ENCODE data around the gene ADD1.

DNA sequence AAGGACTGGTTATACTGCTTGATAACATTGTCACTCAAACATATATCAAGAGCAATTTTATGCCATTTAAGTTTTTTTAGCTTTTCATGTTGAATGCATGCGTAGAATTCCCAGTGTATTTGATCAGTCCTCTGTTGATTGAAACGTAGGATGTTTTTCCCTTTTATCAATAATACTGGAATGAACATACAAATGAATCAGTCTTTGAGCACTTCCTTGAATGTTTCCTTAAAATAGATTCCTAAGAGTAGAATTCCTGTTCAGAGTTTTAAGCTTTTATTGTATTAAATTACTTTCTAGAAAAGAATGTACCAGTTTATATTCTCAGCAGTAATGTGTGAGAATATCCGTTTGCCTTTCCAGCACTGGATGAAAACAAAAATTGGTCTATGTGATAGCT is 37.8 kb downstream of the ADD1 start:
- TF ChIP-seq, protein P1, sequence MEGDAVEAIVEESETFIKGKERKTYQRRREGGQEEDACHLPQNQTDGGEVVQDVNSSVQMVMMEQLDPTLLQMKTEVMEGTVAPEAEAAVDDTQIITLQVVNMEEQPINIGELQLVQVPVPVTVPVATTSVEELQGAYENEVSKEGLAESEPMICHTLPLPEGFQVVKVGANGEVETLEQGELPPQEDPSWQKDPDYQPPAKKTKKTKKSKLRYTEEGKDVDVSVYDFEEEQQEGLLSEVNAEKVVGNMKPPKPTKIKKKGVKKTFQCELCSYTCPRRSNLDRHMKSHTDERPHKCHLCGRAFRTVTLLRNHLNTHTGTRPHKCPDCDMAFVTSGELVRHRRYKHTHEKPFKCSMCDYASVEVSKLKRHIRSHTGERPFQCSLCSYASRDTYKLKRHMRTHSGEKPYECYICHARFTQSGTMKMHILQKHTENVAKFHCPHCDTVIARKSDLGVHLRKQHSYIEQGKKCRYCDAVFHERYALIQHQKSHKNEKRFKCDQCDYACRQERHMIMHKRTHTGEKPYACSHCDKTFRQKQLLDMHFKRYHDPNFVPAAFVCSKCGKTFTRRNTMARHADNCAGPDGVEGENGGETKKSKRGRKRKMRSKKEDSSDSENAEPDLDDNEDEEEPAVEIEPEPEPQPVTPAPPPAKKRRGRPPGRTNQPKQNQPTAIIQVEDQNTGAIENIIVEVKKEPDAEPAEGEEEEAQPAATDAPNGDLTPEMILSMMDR (conservative IDR thresholded peaks at IDR 0.05; ENCODE audit: low read depth, low read length) = no peak
- TF ChIP-seq EZH2 (IDR thresholded peaks at IDR 0.05; ENCODE audit: borderline replicate concordance, low read depth, low read length, poor library complexity, severe bottlenecking) = no peak
